Progenitor cell of endocrine pancreas (in vitro differentiated cells): ENCODE results near the gene LARP7. TPM values are rescaled to one million over a fixed set of nuclear protein-coding genes. Genes with fewer than 3 reads are reported as not detected.
A peak's percentile ranks its signal among the peaks of the same experiment; 100 is the strongest.

ENCODE experiments used
- DNase-seq: peaks from one replicate; pipeline ENCODE4 v3.0.0; 2021; ENCODE audit warnings: low spot score; ENCODE audit not compliant: unreplicated experiment
- H3K27ac Mint-ChIP-seq: 2 replicates; pipeline ENCODE4 v1.8.0; 2021; ENCODE audit warnings: mild to moderate bottlenecking, moderate library complexity, mixed read lengths
- H3K27me3 Mint-ChIP-seq: 2 replicates; pipeline ENCODE4 v1.8.0; 2021; ENCODE audit warnings: mixed read lengths
- H3K36me3 Mint-ChIP-seq: 2 replicates; pipeline ENCODE4 v1.8.0; 2022; ENCODE audit warnings: mixed read lengths; ENCODE audit not compliant: insufficient read depth
- H3K4me1 Mint-ChIP-seq: 2 replicates; pipeline ENCODE4 v1.8.0; 2021; ENCODE audit warnings: low read depth, mixed read lengths
- H3K4me3 Mint-ChIP-seq: 2 replicates; pipeline ENCODE4 v1.8.0; 2021; ENCODE audit warnings: low read depth, mild to moderate bottlenecking, moderate library complexity, mixed read lengths
- H3K9me3 Mint-ChIP-seq: 2 replicates; pipeline ENCODE4 v1.8.0; 2021; ENCODE audit warnings: low read depth, mixed read lengths
- microRNA-seq: library from miRNA; unstranded; fragments of <30 nt; microRNA quantifications from one replicate; pipeline ENCODE4 v1.1.0, GENCODE V29; 2020; ENCODE audit warnings: borderline number of aligned reads; ENCODE audit not compliant: unreplicated experiment
- total RNA-seq: library from RNA; stranded (reverse); gene quantifications from 2 replicates; pipeline ENCODE4 v1.2.1, GENCODE V29; 2021
- TF ChIP-seq, protein P1 (sequence below): fragments of 200-600 bp; sonication (generic); IDR thresholded peaks from one replicate; pipeline ENCODE4 v1.5.0; 2021; ENCODE audit warnings: antibody characterized with exemption, mild to moderate bottlenecking; ENCODE audit not compliant: unreplicated experiment

The LARP7 gene
- total RNA-seq, 1 donor from 2014 or later, result 50.6 TPM

- Mint-ChIP-seq H3K4me1 (peaks cover 6% of the 10 kb centered on the region), H3K27ac (peak overlapping the region; percentile 12), H3K4me3 (peak overlapping the region; percentile 88), H3K9me3 (no peaks in the 10 kb centered on the region), H3K36me3 (no peaks in the 10 kb centered on the region), H3K27me3 (peaks cover 46% of the 10 kb centered on the region)
- TF ChIP-seq, protein P1, sequence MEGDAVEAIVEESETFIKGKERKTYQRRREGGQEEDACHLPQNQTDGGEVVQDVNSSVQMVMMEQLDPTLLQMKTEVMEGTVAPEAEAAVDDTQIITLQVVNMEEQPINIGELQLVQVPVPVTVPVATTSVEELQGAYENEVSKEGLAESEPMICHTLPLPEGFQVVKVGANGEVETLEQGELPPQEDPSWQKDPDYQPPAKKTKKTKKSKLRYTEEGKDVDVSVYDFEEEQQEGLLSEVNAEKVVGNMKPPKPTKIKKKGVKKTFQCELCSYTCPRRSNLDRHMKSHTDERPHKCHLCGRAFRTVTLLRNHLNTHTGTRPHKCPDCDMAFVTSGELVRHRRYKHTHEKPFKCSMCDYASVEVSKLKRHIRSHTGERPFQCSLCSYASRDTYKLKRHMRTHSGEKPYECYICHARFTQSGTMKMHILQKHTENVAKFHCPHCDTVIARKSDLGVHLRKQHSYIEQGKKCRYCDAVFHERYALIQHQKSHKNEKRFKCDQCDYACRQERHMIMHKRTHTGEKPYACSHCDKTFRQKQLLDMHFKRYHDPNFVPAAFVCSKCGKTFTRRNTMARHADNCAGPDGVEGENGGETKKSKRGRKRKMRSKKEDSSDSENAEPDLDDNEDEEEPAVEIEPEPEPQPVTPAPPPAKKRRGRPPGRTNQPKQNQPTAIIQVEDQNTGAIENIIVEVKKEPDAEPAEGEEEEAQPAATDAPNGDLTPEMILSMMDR, result no peak
- no peak for DNase-seq
Observed at GRCh38 chr4:112706840-112707207, 69.9 kb downstream of the LARP7 start.

Small RNAs within 50 kb of the gene (microRNA-seq; reads per million reads assigned to microRNA genes)
- 68,693 reads per million, percentile 99 among the genes with 10 or more reads in this experiment for gene MIR302A
- gene MIR302B, result 43,595 reads per million, percentile 99 among the genes with 10 or more reads in this experiment
- 13,622 reads per million, percentile 95 among the genes with 10 or more reads in this experiment for gene MIR302C
- 29,510 reads per million, percentile 98 among the genes with 10 or more reads in this experiment for gene MIR302D
- 184 reads per million, percentile 62 among the genes with 10 or more reads in this experiment for gene MIR367

Other genes with a start within 250 kb of the LARP7 start
- gene NEUROG2, start 121.0 kb upstream of the LARP7 start, total RNA-seq, result not detected in 2 replicates
- 19.7 and 20.0 TPM in 2 replicates for gene ZGRF1, start 234 bp upstream of the LARP7 start, total RNA-seq